ENCODE data around the gene HOXD1. TPM values are rescaled to one million over a fixed set of nuclear protein-coding genes. Genes with fewer than 3 reads are reported as not detected.

HOXD1 gene
- total RNA-seq, 1 experiment from 2014 or later, result not detected

DNA sequence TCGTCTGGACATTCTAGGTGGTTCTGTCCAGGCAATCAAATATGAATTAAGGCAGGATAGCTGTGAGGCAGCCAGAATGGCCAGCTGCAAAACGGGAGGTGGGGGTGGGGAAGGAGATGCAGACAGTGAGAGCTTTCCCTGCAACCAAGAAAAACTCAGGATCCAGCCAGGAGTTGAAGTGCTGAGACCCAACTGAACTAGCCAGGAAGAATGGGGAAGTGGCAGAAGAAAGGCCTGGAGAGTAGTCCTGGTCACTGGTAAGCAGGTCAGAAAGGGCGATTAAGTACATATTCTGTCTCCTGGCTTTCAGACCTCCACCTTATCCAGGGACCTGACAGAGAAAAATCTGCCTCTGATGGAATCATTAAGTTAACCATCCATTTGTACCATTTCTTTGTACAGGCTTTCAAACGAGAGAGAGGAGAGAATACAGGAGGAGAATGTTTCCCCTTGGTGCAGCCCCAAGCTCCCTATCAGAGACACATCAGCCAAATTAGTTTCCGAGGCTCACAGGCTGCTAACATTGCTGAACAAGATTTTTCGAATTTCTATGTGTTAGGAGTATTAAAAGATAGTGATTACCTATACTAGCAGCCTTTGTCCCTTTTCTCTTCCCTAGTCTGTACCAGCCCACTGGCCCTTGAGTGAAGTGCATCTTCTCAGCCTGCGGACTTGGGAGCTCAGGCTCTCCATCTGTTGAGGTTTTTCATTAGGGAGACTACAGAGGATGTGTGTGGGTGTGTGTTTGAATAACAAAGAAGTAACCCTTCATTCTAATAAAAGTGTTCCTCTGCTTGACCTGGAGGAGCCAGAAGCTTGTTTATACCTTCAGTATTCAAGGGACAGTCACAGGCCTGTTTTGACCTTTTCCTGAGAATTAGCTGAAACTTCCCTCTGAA, 12.5 kb upstream of the HOXD1 start:
- Histone ChIP-seq H3K4me1 (ENCODE audit: insufficient read depth, low read length) (no peaks in the 10 kb centered on the region), H3K4ac (ENCODE audit: low read depth, low read length) (no peak overlapping the region), H2BK20ac (ENCODE audit: low read depth, low read length, poor library complexity, severe bottlenecking) (no peak overlapping the region), H2BK5ac (ENCODE audit: insufficient read length, low read length) (no peak overlapping the region), H3K79me1 (ENCODE audit: insufficient read depth, low read depth, low read length, poor library complexity, severe bottlenecking) (no peaks in the 10 kb centered on the region), H2BK15ac (ENCODE audit: low read depth, low read length) (no peak overlapping the region), H2BK120ac (ENCODE audit: low read depth, low read length, poor library complexity, severe bottlenecking) (no peak overlapping the region), H4K8ac (replicated peaks; ENCODE audit: insufficient read length, low read depth, low read length) (no peak overlapping the region), H3K9me3 (ENCODE audit: control insufficient read depth, low read depth, low read length) (no peaks in the 10 kb centered on the region), H2AFZ (ENCODE audit: low read length) (no peak overlapping the region), H3K9ac (ENCODE audit: extremely low read depth, insufficient read length, low read length) (no peak overlapping the region), H3K4me2 (ENCODE audit: insufficient read depth, insufficient read length, low read length) (no peak overlapping the region), H2AK5ac (ENCODE audit: insufficient read length, low read length) (no peak overlapping the region), H4K20me1 (ENCODE audit: control insufficient read depth, insufficient read depth, insufficient read length) (no peaks in the 10 kb centered on the region), H3K56ac (ENCODE audit: insufficient read length, low read depth, low read length) (no peak overlapping the region), H3K79me2 (ENCODE audit: insufficient read depth, low read length) (no peaks in the 10 kb centered on the region), H3K18ac (ENCODE audit: insufficient read length, low read depth, low read length) (no peak overlapping the region), H3K23ac (ENCODE audit: insufficient read length, low read depth, low read length) (no peak overlapping the region), H4K5ac (ENCODE audit: insufficient read length, low read depth, low read length) (no peak overlapping the region), H3T11ph (ENCODE audit: low read length) (no peak overlapping the region), H3K27ac (ENCODE audit: insufficient read length, low read depth, low read length) (no peak overlapping the region), H3K14ac (ENCODE audit: insufficient read depth, low read length) (no peak overlapping the region), H4K91ac (ENCODE audit: insufficient read length, low read depth, low read length) (no peak overlapping the region), H3K23me2 (ENCODE audit: insufficient read length, low read depth, low read length, poor library complexity, severe bottlenecking) (no peaks in the 10 kb centered on the region), H2BK12ac (ENCODE audit: insufficient read length, low read depth, low read length) (no peak overlapping the region), H3K27me3 (ENCODE audit: insufficient read depth, low read length) (peaks cover 100% of the 10 kb centered on the region)
- Mint-ChIP-seq H3K9me3 (peaks cover 3 to 18% of the 10 kb centered on the region in 2 experiments; a peak in 4 of 5 replicates), H3K27me3 (ENCODE audit: low read depth) (peaks cover 100% of the 10 kb centered on the region), H3K4me1 (peaks cover 35 to 47% of the 10 kb centered on the region in 2 experiments), H3K4me3 (peak overlapping the region in 1 of 2 experiments; percentile 75; a peak in 1 of 5 replicates), H3K27ac (no peak overlapping the region), H3K36me3 (ENCODE audit: insufficient read depth in 1 of 3, low read depth in 3 of 3) (peaks cover 0 to 6% (median 0%) of the 10 kb centered on the region in 3 experiments; a peak in 2 of 7 replicates)
- no CpG with 5 or more reads among the region's 7 CpGs for WGBS (ENCODE audit: extremely low coverage, insufficient read length, low lambda C conversion rate)
- DNase-seq, result no peak
- TF ChIP-seq, protein P1, sequence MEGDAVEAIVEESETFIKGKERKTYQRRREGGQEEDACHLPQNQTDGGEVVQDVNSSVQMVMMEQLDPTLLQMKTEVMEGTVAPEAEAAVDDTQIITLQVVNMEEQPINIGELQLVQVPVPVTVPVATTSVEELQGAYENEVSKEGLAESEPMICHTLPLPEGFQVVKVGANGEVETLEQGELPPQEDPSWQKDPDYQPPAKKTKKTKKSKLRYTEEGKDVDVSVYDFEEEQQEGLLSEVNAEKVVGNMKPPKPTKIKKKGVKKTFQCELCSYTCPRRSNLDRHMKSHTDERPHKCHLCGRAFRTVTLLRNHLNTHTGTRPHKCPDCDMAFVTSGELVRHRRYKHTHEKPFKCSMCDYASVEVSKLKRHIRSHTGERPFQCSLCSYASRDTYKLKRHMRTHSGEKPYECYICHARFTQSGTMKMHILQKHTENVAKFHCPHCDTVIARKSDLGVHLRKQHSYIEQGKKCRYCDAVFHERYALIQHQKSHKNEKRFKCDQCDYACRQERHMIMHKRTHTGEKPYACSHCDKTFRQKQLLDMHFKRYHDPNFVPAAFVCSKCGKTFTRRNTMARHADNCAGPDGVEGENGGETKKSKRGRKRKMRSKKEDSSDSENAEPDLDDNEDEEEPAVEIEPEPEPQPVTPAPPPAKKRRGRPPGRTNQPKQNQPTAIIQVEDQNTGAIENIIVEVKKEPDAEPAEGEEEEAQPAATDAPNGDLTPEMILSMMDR (conservative IDR thresholded peaks at IDR 0.05), result no peak
